ENCODE results near the gene MTHFS. TPM values are rescaled to one million over a fixed set of nuclear protein-coding genes. Genes with fewer than 3 reads are reported as not detected.

Gene MTHFS
- total RNA-seq, 3 donors from 2014 or later (not counting 1 experiment from before 2014, with no cell fraction given): 7.0 to 10.8 (median 10.5) TPM

DNA sequence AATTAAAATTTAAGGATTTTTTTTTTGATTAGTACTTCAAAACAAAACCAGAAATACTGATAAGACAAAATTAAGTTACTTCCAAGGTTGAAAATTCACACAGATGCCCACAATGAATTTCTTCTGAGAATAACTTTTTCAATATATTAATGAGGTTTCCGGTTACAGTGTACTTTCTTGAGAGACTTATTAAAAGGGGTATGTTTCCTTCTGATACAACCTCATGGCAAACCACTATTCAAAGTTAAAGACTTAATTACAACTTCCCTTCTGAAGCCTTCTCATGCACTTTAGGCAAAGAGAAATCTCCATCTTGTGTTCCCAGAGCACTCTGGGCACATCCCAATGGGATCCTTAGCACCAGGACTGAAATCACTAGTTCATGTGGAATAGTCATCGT is 36.2 kb downstream of the MTHFS start:
- no peaks in the 10 kb centered on the region for H3K36me3 Mint-ChIP-seq
- no peak for ATAC-seq

GRCh38 chr15:79858469-79858868 is 38.3 kb downstream of the MTHFS start:
- Mint-ChIP-seq H3K27me3 (ENCODE audit: low read depth in 2 of 2) (no peaks in the 10 kb centered on the region), H3K36me3 (no peaks in the 10 kb centered on the region), H3K27ac (no peak overlapping the region), H3K9me3 (no peaks in the 10 kb centered on the region), H3K4me3 (no peak overlapping the region), H3K4me1 (peaks cover 7 to 25% of the 10 kb centered on the region in 2 donors)
- WGBS (ENCODE audit: insufficient coverage): 82% methylated on average over 2 of the region's 2 CpGs
- ATAC-seq: no peak
- DNase-seq: no peak
- H3K9me3 ChIP-seq (ENCODE audit: control insufficient read depth, insufficient read depth, low read length): no peaks in the 10 kb centered on the region
- TF ChIP-seq CTCF (IDR thresholded peaks at IDR 0.05): no peak
- no peak overlapping the region for H3K27ac ChIP-seq (ENCODE audit: low read length)
- intact Hi-C loops (cut with micrococcal nuclease): no loop called here
- H3K27me3 ChIP-seq (ENCODE audit: control insufficient read depth, insufficient read depth, low read length): no peaks in the 10 kb centered on the region
- H3K4me1 ChIP-seq (ENCODE audit: control insufficient read depth, insufficient read depth, low read length): no peaks in the 10 kb centered on the region
- no peak overlapping the region for H3K4me3 ChIP-seq (ENCODE audit: low read length)
- H3K36me3 ChIP-seq (ENCODE audit: control insufficient read depth, insufficient read depth, low read length): peaks cover 5% of the 10 kb centered on the region

More for the DNA sequence above, 36.2 kb downstream of the MTHFS start:
- no peak for DNase-seq
- WGBS (ENCODE audit: insufficient coverage): 100% methylated on average over 1 of the region's 2 CpGs
- H3K27ac Mint-ChIP-seq: no peak overlapping the region
- no peak for TF ChIP-seq CTCF (IDR thresholded peaks at IDR 0.05)
- Histone ChIP-seq H3K9me3 (ENCODE audit: control insufficient read depth, insufficient read depth, low read length) (no peaks in the 10 kb centered on the region), H3K4me3 (ENCODE audit: low read length) (no peak overlapping the region), H3K27ac (ENCODE audit: low read length) (no peak overlapping the region), H3K36me3 (ENCODE audit: control insufficient read depth, insufficient read depth, low read length) (peaks cover 4% of the 10 kb centered on the region), H3K27me3 (ENCODE audit: control insufficient read depth, insufficient read depth, low read length) (no peaks in the 10 kb centered on the region), H3K4me1 (ENCODE audit: control insufficient read depth, insufficient read depth, low read length) (no peaks in the 10 kb centered on the region)
- intact Hi-C loops (cut with micrococcal nuclease): no loop called here
- H3K4me1 Mint-ChIP-seq: peaks cover 11 to 25% of the 10 kb centered on the region in 2 donors
- H3K4me3 Mint-ChIP-seq: no peak overlapping the region
- no peaks in the 10 kb centered on the region for H3K9me3 Mint-ChIP-seq
- no peaks in the 10 kb centered on the region for H3K27me3 Mint-ChIP-seq (ENCODE audit: low read depth in 2 of 2)

- Mint-ChIP-seq H3K9me3 (no peaks in the 10 kb centered on the region), H3K4me3 (no peak overlapping the region), H3K36me3 (no peaks in the 10 kb centered on the region), H3K27ac (no peak overlapping the region), H3K4me1 (peaks cover 9 to 14% of the 10 kb centered on the region in 2 donors), H3K27me3 (ENCODE audit: low read depth in 2 of 2) (no peaks in the 10 kb centered on the region)
- WGBS (ENCODE audit: insufficient coverage): 55% methylated on average over 8 of the region's 8 CpGs
- Histone ChIP-seq H3K36me3 (ENCODE audit: control insufficient read depth, insufficient read depth, low read length) (peaks cover 8% of the 10 kb centered on the region), H3K9me3 (ENCODE audit: control insufficient read depth, insufficient read depth, low read length) (no peaks in the 10 kb centered on the region), H3K27me3 (ENCODE audit: control insufficient read depth, insufficient read depth, low read length) (no peaks in the 10 kb centered on the region), H3K4me3 (ENCODE audit: low read length) (no peak overlapping the region), H3K27ac (ENCODE audit: low read length) (no peak overlapping the region), H3K4me1 (ENCODE audit: control insufficient read depth, insufficient read depth, low read length) (no peaks in the 10 kb centered on the region)
- ATAC-seq (peak; percentile 92 to 99 (median 99)), DNase-seq (peak; percentile 33 to 80)
- TF ChIP-seq CTCF (IDR thresholded peaks at IDR 0.05): peak; percentile 97
- intact Hi-C loops (cut with micrococcal nuclease): loop anchor here (1.0 kb wide), 2 partner anchors 140 to 472 kb away; no protein-coding TSS in a partner anchor
Observed at GRCh38 chr15:79853492-79854328, 43.1 kb downstream of the MTHFS start.
